DOHH2 (cell line): ENCODE results near the gene DOCK8.

Experiments
- H3F3A ChIP-seq: fragments of 200-600 bp; sonication (generic), shearing (Covaris generic); 2 replicates; pipeline ENCODE4 v1.6.0; 2016; ENCODE audit warnings: antibody characterized with exemption, mild to moderate bottlenecking; ENCODE audit not compliant: control insufficient read depth, insufficient read depth
- H3K27ac ChIP-seq: fragments of 200-600 bp; sonication (generic); 2 replicates; pipeline ENCODE4 v1.5.1; 2014; ENCODE audit warnings: low read depth, mild to moderate bottlenecking, low read length, moderate library complexity
- H3K27me3 ChIP-seq: fragments of 200-600 bp; sonication (generic); 2 replicates; pipeline ENCODE4 v1.6.1; 2014; ENCODE audit warnings: mild to moderate bottlenecking, low read length, mixed read lengths; ENCODE audit not compliant: control insufficient read depth
- H3K36me3 ChIP-seq: fragments of 200-600 bp; sonication (generic); 2 replicates; pipeline ENCODE4 v1.6.1; 2014; ENCODE audit warnings: mild to moderate bottlenecking, low read length, moderate library complexity, mixed read lengths; ENCODE audit not compliant: control insufficient read depth
- H3K4me1 ChIP-seq: fragments of 200-600 bp; sonication (generic); 2 replicates; pipeline ENCODE4 v1.6.1; 2014; ENCODE audit warnings: mild to moderate bottlenecking, low read length, mixed read lengths; ENCODE audit not compliant: control insufficient read depth
- H3K4me2 ChIP-seq: fragments of 200-600 bp; sonication (generic); 2 replicates; pipeline ENCODE4 v1.6.0; 2014; ENCODE audit warnings: mild to moderate bottlenecking, low read length, moderate library complexity
- H3K4me3 ChIP-seq: fragments of 200-600 bp; sonication (generic); 2 replicates; pipeline ENCODE4 v1.5.1; 2014; ENCODE audit warnings: mild to moderate bottlenecking, low read length, mixed read lengths
- H3K79me2 ChIP-seq: fragments of 200-600 bp; sonication (generic); 2 replicates; pipeline ENCODE4 v1.6.1; 2014; ENCODE audit warnings: mild to moderate bottlenecking, low read length, mixed read lengths; ENCODE audit not compliant: control insufficient read depth
- H3K9me2 ChIP-seq: fragments of 200-600 bp; sonication (generic); replicated peaks from 2 replicates; pipeline ENCODE4 v1.6.1; 2014; ENCODE audit warnings: mild to moderate bottlenecking, low read length, mixed read lengths; ENCODE audit not compliant: control insufficient read depth
- H3K9me3 ChIP-seq: fragments of 200-600 bp; sonication (generic); 2 replicates; pipeline ENCODE4 v1.6.1; 2014; ENCODE audit warnings: antibody characterized with exemption, low read length, mixed read lengths; ENCODE audit not compliant: control insufficient read depth, insufficient read depth
- H4K20me1 ChIP-seq: fragments of 200-600 bp; sonication (generic); 2 replicates; pipeline ENCODE4 v1.6.0; 2014; ENCODE audit warnings: low read depth, mild to moderate bottlenecking, antibody characterized with exemption, low read length, moderate library complexity; ENCODE audit not compliant: control insufficient read depth, insufficient read depth
- CTCF ChIP-seq: fragments of 200-600 bp; sonication (generic); IDR thresholded peaks from one replicate; pipeline ENCODE4 v1.5.1; 2014; ENCODE audit warnings: antibody characterized with exemption, mild to moderate bottlenecking, low read depth, low read length; ENCODE audit not compliant: poor library complexity, severe bottlenecking
- EZH2phosphoT487 ChIP-seq: fragments of 200-600 bp; sonication (generic); IDR thresholded peaks from 2 replicates; pipeline ENCODE4 v1.6.1; 2017; ENCODE audit warnings: borderline replicate concordance, mild to moderate bottlenecking, antibody characterized with exemption, low read length, moderate library complexity, mixed read lengths

Gene DOCK8

DNA sequence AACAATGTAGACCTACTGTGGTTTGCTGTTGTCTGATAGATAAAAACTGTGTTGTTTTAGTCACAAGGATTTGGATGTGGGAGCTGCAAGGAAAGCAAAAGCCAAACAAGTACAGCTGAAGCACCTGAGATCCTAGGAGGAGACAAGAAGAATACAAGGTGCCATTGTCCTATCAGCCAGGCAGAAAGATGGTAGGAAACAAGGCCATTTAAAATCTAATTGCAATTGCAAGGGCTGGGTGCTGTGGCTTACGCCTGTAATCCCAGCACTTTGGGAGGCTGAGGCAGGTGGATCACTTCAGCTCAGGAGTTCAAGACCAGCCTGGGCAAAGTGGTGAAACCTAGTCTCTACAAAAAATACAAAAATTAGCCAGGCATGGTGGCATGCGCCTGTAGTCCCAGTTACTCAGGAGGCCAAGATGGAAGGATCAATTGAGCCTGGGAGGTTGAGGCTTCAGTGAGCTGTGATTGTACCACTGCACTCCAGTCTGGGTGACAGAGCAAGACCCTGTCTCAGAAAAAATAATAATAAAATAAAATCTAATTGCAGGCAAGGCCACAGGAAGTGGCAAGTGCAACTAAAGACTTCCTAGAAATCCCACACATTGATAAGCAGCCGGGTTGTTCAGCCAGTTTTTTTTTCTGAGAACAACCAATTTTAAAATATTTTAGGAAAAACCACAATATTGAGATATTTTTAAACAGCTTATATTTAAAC, 22.6 kb downstream of the DOCK8 start:
- TF ChIP-seq CTCF (no peak), EZH2phosphoT487 (no peak)
- no peak overlapping the region for H3K4me3 ChIP-seq
- no peaks in the 10 kb centered on the region for H3K9me2 ChIP-seq
- H3K9me3 ChIP-seq = no peaks in the 10 kb centered on the region
- no peaks in the 10 kb centered on the region for H3K27me3 ChIP-seq
- no peaks in the 10 kb centered on the region for H3K36me3 ChIP-seq
- no peak overlapping the region for H3K27ac ChIP-seq
- no peaks in the 10 kb centered on the region for H3K79me2 ChIP-seq
- no peaks in the 10 kb centered on the region for H4K20me1 ChIP-seq
- no peak overlapping the region for H3K4me2 ChIP-seq
- no peaks in the 10 kb centered on the region for H3F3A ChIP-seq
- H3K4me1 ChIP-seq = no peaks in the 10 kb centered on the region

- TF ChIP-seq CTCF (no peak), EZH2phosphoT487 (no peak)
- no peak overlapping the region for H3K4me3 ChIP-seq
- no peaks in the 10 kb centered on the region for H3F3A ChIP-seq
- no peaks in the 10 kb centered on the region for H3K9me3 ChIP-seq
- no peaks in the 10 kb centered on the region for H3K27me3 ChIP-seq
- no peaks in the 10 kb centered on the region for H3K36me3 ChIP-seq
- no peaks in the 10 kb centered on the region for H3K79me2 ChIP-seq
- no peaks in the 10 kb centered on the region for H4K20me1 ChIP-seq
- H3K4me1 ChIP-seq = no peaks in the 10 kb centered on the region
- no peaks in the 10 kb centered on the region for H3K9me2 ChIP-seq
- no peak overlapping the region for H3K4me2 ChIP-seq
- H3K27ac ChIP-seq = no peak overlapping the region
Observed at GRCh38 chr9:237858-238345, 23.2 kb downstream of the DOCK8 start.

GRCh38 chr9:242461-243080, 27.9 kb downstream of the DOCK8 start:
- no peaks in the 10 kb centered on the region for H3K9me3 ChIP-seq
- H3K79me2 ChIP-seq = no peaks in the 10 kb centered on the region
- H3K4me2 ChIP-seq = no peak overlapping the region
- TF ChIP-seq CTCF (no peak), EZH2phosphoT487 (no peak)
- H4K20me1 ChIP-seq = no peaks in the 10 kb centered on the region
- no peak overlapping the region for H3K4me3 ChIP-seq
- no peaks in the 10 kb centered on the region for H3K4me1 ChIP-seq
- H3K27ac ChIP-seq = no peak overlapping the region
- H3K36me3 ChIP-seq = no peaks in the 10 kb centered on the region
- H3K9me2 ChIP-seq = no peaks in the 10 kb centered on the region
- no peaks in the 10 kb centered on the region for H3K27me3 ChIP-seq
- no peaks in the 10 kb centered on the region for H3F3A ChIP-seq
